Endothelial cell of coronary artery (primary cell): ENCODE results near the gene LRFN5. TPM values are rescaled to one million over a fixed set of nuclear protein-coding genes. Genes with fewer than 3 reads are reported as not detected.

Experiments
- total RNA-seq: library from RNA; depleted of rRNA; stranded (reverse); fragments of >200 nt; gene quantifications from 2 replicates; pipeline ENCODE4 v1.2.3, GENCODE V29; 2014

LRFN5 gene
- total RNA-seq = under 0.01 and 0.47 TPM in 2 replicates

DNA sequence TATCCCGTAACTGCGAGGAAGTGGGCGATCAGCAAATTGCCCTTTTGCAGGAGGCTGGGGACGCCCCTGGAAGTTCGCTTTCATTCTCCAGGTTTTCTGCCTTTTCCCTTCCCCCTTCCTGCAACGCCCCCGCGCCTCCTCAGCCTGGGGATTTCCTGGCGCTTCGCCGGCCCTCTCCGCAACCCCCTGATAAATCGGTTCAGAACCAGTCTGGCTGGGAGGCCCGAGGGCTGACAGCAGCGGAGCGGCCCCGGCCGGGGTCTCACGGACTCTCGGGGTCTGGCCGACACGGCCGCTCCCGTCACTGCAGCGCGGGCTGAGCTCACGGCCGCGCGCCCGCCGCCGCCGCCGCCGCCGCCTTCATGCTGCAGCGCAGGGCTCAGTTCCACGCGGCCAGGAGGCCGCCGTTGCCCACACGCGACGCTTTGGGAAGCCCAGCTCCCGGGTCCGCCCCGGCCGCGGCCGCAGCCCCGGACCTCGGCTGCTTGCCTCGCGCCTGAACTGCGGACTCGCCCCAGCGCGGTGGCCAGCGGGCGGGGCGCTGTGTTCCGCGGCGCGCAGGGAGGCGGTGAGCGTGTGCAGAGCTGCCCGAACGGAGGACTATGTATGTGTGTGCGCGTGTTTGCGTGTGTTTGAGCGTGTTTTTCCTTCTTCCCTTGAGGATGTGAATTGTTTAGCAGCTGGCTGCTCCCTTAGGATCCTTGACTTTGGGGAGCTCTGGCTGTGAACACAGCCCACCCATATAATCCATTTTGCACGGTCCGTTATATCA, at the start of gene LRFN5:
TSS of gene LRFN5 (plus strand) at position 345 of the 772 bp plus-strand sequence.

